ENCODE data around the gene SH3RF1. TPM values are rescaled to one million over a fixed set of nuclear protein-coding genes. Genes with fewer than 3 reads are reported as not detected.

Gene SH3RF1
- total RNA-seq (10 to 100 TPM; 14.7 to 17.1 TPM), polyA plus RNA-seq (ENCODE audit: insufficient read length in 2 of 2) (10 to 100 TPM; 19.8 to 21.9 TPM)
- long read RNA-seq, donor 1, full-length matches to known transcripts, result 4 of 25 reads
- long read RNA-seq, donor 1, partial matches to known transcripts, result 21 of 25 reads
- long read RNA-seq, donor 1, other reads (novel, unspliced or antisense), result 0 of 25 reads
- long read RNA-seq, donor 2, result 0 reads
- long read RNA-seq, donor 3, result 0 reads
- long read RNA-seq, donor 4, partial matches to known transcripts, result 16 of 17 reads
- long read RNA-seq, donor 4, other reads (novel, unspliced or antisense), result 0 of 17 reads

DNA sequence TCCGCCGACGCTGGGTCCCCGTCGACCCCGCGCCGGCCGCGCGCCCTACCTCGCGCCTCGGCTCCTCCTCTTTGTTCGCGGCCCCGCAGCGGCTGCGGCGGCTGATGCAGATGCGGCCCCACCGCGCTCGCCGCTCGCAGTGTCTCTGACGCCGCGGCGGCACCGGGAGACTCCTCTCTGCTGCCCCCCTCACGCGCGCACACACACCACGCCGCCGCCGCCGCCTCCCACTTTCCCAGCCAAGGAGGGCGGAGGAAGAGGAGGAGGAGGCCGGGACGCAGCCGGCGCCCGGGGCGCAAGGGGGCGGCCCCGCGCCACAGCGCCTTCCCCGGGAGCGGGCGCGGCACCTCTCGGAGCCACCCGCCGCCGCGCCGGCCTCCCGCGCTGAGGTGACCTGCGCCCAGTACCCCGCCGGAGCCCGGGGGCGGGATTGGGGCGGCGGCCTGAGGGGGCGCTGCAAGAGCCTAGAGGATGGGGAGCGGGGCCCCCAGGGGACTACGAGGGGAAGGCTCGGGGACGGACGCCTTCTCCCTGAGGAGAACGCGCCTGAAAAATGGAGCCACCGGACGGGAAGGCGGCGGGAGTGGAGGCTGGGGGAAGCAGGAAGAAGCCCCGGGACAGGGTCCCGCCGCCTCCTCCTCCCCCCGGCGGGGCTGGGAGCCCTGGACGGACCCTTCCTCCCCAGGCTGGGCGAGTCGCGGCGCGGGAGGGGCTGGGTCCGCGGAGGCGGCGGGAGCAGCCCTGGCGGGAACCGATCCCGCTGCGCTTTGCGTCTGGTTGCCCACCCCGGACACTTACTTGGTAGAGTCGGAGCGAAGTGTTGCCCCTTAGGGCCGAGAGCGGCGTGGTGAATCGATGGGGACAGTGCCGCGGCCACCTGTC is at the start of gene SH3RF1:
Gene SH3RF1, minus strand, starts transcription at position 147 of the 882 bp plus-strand sequence. CDS start 1,744 bp downstream, outside the sequence.
- no peaks in the 10 kb centered on the region for H3K27me3 ChIP-seq (ENCODE audit: control insufficient read depth, insufficient read depth, low read length)
- peak within 1 kb of the TSS; percentile 90 for H3K27ac ChIP-seq (ENCODE audit: low read depth, low read length)
- H3K4me1 ChIP-seq (ENCODE audit: control insufficient read depth, insufficient read depth, low read length), result peaks cover 10% of the 10 kb centered on the region
- no peaks in the 10 kb centered on the region for H3K36me3 ChIP-seq (ENCODE audit: control insufficient read depth, insufficient read depth, low read length)
- WGBS (ENCODE audit: insufficient coverage), result under 1% methylated on average over 108 of the region's 110 CpGs
- H3K9me3 ChIP-seq (ENCODE audit: control insufficient read depth, insufficient read depth, low read length), result no peaks in the 10 kb centered on the region
- DNase-seq (ENCODE audit: low read depth in 4 of 6, low spot score in 6 of 6), result peak in 5 of 6 donors; percentile 69 to 96 (median 82)
- peak within 1 kb of the TSS; percentile 86 for H3K4me3 ChIP-seq (ENCODE audit: low read depth, low read length)

DNA sequence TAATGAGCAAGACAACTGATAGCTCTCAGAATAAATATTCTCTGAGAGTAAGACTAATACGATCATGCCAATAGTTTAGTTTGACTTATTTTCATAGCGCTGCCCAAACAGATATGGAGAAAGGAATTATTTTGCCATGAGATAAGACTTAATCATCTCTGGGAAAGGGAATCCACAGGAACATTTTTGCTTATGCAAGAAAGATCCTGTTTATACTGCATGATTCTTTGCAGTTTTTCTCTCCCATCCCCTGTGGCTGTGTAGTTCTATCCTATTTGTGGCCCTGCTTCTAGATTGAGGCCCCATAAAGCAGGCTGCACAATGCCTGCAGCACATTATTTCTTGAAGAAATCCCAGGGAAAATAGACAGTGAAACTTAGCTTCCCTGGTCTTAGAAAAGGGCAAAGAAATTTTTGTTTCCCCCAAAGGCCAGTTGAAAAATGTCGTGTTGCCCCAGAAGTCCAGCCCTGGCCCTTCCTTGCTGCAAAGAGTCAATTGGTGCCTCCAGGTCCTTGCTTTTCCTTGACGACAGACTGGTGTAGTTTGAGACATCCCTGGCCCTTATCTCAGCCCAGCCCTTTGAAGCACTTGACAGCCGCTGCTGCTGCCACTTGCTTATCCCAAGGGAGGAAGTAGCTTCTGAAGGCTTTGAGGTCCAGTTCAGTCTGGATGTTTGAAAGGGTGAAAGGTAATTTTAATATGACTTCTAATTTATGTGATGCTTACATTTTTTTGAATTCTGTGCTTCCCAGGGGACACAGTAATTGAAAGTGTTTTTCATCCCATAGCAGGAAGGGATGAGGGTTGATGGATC is 45.0 kb upstream of the SH3RF1 start:
- 44% methylated on average over 3 of the region's 5 CpGs for WGBS (ENCODE audit: insufficient coverage)
- Histone ChIP-seq H3K36me3 (ENCODE audit: control insufficient read depth, insufficient read depth, low read length) (no peaks in the 10 kb centered on the region), H3K9me3 (ENCODE audit: control insufficient read depth, insufficient read depth, low read length) (no peaks in the 10 kb centered on the region), H3K4me3 (ENCODE audit: low read depth, low read length) (no peak overlapping the region), H3K27ac (ENCODE audit: low read depth, low read length) (no peak overlapping the region), H3K4me1 (ENCODE audit: control insufficient read depth, insufficient read depth, low read length) (peaks cover 9% of the 10 kb centered on the region), H3K27me3 (ENCODE audit: control insufficient read depth, insufficient read depth, low read length) (no peaks in the 10 kb centered on the region)
- DNase-seq (ENCODE audit: low read depth in 4 of 6, low spot score in 6 of 6), result peak in 2 of 6 donors; percentile 10 to 46

DNA sequence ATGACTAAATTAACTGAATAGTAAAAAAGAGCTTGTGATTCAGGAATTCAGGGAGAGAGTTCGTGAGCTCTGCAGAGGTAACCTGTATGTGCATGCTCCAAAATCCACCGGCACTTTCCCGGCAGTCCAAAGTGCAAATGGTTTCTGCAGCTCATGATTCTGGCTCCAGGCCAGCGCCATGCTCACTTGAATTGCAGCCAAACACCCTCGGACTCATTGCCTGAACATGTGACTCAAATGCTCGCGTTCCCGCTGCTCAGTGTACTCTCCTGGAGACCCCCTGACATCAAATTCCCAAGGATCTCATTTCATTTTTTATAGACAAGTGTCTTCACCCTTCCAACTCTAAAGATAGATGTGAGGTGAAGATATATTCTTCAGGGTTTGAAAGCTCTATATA is 44.1 kb upstream of the SH3RF1 start:
- WGBS (ENCODE audit: insufficient coverage), result 7% methylated on average over 5 of the region's 8 CpGs
- peaks cover 9% of the 10 kb centered on the region for H3K4me1 ChIP-seq (ENCODE audit: control insufficient read depth, insufficient read depth, low read length)
- no peaks in the 10 kb centered on the region for H3K9me3 ChIP-seq (ENCODE audit: control insufficient read depth, insufficient read depth, low read length)
- peak in 4 of 6 donors; percentile 23 to 89 (median 58) for DNase-seq (ENCODE audit: low read depth in 4 of 6, low spot score in 6 of 6)
- no peaks in the 10 kb centered on the region for H3K27me3 ChIP-seq (ENCODE audit: control insufficient read depth, insufficient read depth, low read length)
- no peak overlapping the region for H3K27ac ChIP-seq (ENCODE audit: low read depth, low read length)
- H3K4me3 ChIP-seq (ENCODE audit: low read depth, low read length), result no peak overlapping the region
- H3K36me3 ChIP-seq (ENCODE audit: control insufficient read depth, insufficient read depth, low read length), result no peaks in the 10 kb centered on the region

DNA sequence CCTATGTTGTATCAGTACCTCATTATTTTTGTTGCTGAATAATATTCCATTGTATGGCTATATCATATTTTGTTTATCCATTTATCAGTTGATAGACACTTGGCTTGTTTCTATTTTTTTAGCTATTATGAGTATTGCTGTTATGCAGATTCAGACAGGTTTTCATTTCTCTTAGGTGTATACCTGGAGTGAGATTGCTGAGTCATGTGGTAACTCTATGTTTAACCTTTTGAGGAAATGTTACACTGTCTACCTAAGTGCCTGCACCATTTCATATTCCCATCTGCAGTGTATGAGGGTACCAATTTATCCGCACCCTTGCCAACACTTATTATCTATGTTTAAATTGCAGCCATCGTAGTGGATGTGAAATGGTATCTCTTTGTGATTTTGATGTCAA is 43.0 kb upstream of the SH3RF1 start:
- WGBS (ENCODE audit: insufficient coverage), result no CpG with 5 or more reads among the region's 2 CpGs
- H3K4me1 ChIP-seq (ENCODE audit: control insufficient read depth, insufficient read depth, low read length), result peaks cover 9% of the 10 kb centered on the region
- H3K4me3 ChIP-seq (ENCODE audit: low read depth, low read length), result no peak overlapping the region
- H3K36me3 ChIP-seq (ENCODE audit: control insufficient read depth, insufficient read depth, low read length), result no peaks in the 10 kb centered on the region
- H3K27ac ChIP-seq (ENCODE audit: low read depth, low read length), result no peak overlapping the region
- no peaks in the 10 kb centered on the region for H3K27me3 ChIP-seq (ENCODE audit: control insufficient read depth, insufficient read depth, low read length)
- H3K9me3 ChIP-seq (ENCODE audit: control insufficient read depth, insufficient read depth, low read length), result no peaks in the 10 kb centered on the region
- DNase-seq (ENCODE audit: low read depth in 4 of 6, low spot score in 6 of 6), result no peak

DNA sequence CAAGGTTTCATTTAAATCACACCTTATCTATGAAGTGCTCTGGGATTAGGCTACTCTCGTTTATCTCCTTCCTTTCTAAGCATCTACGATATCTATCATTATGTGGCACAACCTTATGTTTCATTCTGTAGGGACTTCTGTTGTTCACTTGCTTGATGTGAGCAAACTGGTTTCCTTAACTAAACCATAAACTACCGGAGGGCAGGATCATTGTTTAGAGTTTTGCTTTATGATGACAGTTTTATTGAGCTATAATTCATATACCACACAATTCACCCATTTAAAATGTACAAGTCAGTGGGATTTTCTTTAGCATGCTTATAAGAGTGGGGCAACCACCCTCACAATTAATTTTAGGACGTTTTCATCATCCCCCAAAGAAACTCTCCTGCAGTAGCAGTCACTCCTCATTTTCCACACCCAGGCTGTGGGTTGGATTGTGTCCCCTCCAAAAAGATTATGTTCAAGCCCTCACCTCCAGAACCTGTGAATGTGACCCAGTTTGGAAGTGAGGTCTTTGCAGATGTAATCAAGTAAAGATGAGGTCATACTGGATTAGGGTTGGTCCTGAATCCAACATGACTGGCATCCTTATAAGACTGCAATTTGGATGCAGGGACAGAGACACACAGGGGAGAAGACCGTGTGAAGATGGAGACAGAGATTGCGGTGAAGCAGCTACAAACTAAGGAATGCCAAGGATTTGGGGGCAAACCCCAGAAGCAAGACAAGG is 42.1 kb upstream of the SH3RF1 start:
- Histone ChIP-seq H3K4me1 (ENCODE audit: control insufficient read depth, insufficient read depth, low read length) (peaks cover 9% of the 10 kb centered on the region), H3K4me3 (ENCODE audit: low read depth, low read length) (no peak overlapping the region), H3K36me3 (ENCODE audit: control insufficient read depth, insufficient read depth, low read length) (no peaks in the 10 kb centered on the region), H3K27ac (ENCODE audit: low read depth, low read length) (no peak overlapping the region), H3K9me3 (ENCODE audit: control insufficient read depth, insufficient read depth, low read length) (no peaks in the 10 kb centered on the region), H3K27me3 (ENCODE audit: control insufficient read depth, insufficient read depth, low read length) (no peaks in the 10 kb centered on the region)
- 96% methylated on average over 2 of the region's 6 CpGs for WGBS (ENCODE audit: insufficient coverage)
- no peak for DNase-seq (ENCODE audit: low read depth in 4 of 6, low spot score in 6 of 6)

- H3K4me1 ChIP-seq (ENCODE audit: control insufficient read depth, insufficient read depth, low read length), result peaks cover 9% of the 10 kb centered on the region
- H3K4me3 ChIP-seq (ENCODE audit: low read depth, low read length), result no peak overlapping the region
- peak in 2 of 6 donors; percentile 52 to 55 for DNase-seq (ENCODE audit: low read depth in 4 of 6, low spot score in 6 of 6)
- no peaks in the 10 kb centered on the region for H3K27me3 ChIP-seq (ENCODE audit: control insufficient read depth, insufficient read depth, low read length)
- WGBS (ENCODE audit: insufficient coverage), result 72% methylated on average over 11 of the region's 12 CpGs
- H3K9me3 ChIP-seq (ENCODE audit: control insufficient read depth, insufficient read depth, low read length), result no peaks in the 10 kb centered on the region
- H3K36me3 ChIP-seq (ENCODE audit: control insufficient read depth, insufficient read depth, low read length), result no peaks in the 10 kb centered on the region
- H3K27ac ChIP-seq (ENCODE audit: low read depth, low read length), result no peak overlapping the region
These were observed 41.0 kb upstream of the SH3RF1 start for GRCh38 chr4:169311643-169312365.

DNA sequence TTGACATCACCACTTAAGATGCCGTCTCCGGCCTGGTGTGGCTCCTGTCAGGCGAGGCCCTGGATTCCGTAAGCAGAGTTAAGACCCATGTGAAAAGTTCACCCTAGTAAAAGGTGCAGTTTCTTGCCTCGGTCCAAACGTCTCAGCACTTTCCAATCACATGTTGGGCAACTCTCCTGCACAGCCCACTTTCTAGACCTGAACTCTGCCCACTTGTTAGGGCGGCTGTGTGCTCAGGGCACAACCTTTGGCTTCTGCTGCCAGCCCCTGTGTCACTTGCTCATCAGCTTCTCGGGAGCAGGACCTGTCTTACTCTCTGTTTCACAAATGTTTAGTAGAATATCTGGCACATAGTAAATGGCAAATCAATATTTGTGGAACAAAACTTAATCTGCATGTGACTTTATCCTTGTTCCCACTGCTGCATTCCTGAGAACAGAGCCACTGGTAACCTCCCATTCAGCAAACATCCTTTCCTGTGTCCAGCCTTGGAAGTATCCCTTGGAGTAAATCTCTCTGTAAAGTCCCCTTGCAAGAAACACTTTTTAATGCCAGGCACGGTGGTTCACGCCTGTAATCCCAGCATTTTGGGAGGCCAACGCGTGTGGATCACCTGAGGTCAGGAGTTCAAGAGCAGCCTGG is 38.7 kb upstream of the SH3RF1 start:
- Histone ChIP-seq H3K27ac (ENCODE audit: low read depth, low read length) (no peak overlapping the region), H3K36me3 (ENCODE audit: control insufficient read depth, insufficient read depth, low read length) (no peaks in the 10 kb centered on the region), H3K27me3 (ENCODE audit: control insufficient read depth, insufficient read depth, low read length) (no peaks in the 10 kb centered on the region), H3K4me3 (ENCODE audit: low read depth, low read length) (no peak overlapping the region), H3K9me3 (ENCODE audit: control insufficient read depth, insufficient read depth, low read length) (no peaks in the 10 kb centered on the region), H3K4me1 (ENCODE audit: control insufficient read depth, insufficient read depth, low read length) (no peaks in the 10 kb centered on the region)
- WGBS (ENCODE audit: insufficient coverage), result 87% methylated on average over 10 of the region's 12 CpGs
- DNase-seq (ENCODE audit: low read depth in 4 of 6, low spot score in 6 of 6), result no peak

DNA sequence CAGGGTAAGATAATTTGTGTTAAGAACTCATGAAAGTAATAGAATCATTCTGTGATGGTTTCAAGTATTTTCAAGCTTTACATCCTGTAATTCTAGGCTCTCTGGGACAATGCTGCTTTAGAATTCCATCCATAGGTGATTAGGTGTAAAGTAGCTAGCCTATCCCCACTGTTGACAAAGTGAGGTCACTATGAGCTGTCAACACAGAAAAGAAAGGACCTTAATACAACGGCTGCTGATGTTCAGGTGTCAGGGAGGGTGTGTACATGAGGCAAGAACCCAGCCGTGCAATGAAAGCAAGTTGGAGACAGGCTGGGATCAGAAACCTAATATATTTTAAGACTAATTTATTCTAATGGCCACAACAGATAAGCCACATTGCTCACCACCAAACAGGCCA is 36.8 kb upstream of the SH3RF1 start:
- no peaks in the 10 kb centered on the region for H3K36me3 ChIP-seq (ENCODE audit: control insufficient read depth, insufficient read depth, low read length)
- no peak for DNase-seq (ENCODE audit: low read depth in 4 of 6, low spot score in 6 of 6)
- H3K4me3 ChIP-seq (ENCODE audit: low read depth, low read length), result no peak overlapping the region
- no peaks in the 10 kb centered on the region for H3K9me3 ChIP-seq (ENCODE audit: control insufficient read depth, insufficient read depth, low read length)
- 100% methylated on average over 1 of the region's 2 CpGs for WGBS (ENCODE audit: insufficient coverage)
- H3K27me3 ChIP-seq (ENCODE audit: control insufficient read depth, insufficient read depth, low read length), result no peaks in the 10 kb centered on the region
- no peak overlapping the region for H3K27ac ChIP-seq (ENCODE audit: low read depth, low read length)
- no peaks in the 10 kb centered on the region for H3K4me1 ChIP-seq (ENCODE audit: control insufficient read depth, insufficient read depth, low read length)
